Smooth muscle cell (in vitro differentiated cells): ENCODE results near the gene RAPGEF6. TPM values are rescaled to one million over a fixed set of nuclear protein-coding genes. Genes with fewer than 3 reads are reported as not detected.

Experiments used
- DNase-seq: peaks from one replicate; lab custom pipeline; 2025; ENCODE audit not compliant: unreplicated experiment; lab: John Stamatoyannopoulos, UW
- H2AFZ ChIP-seq: fragments of 200-600 bp; sonication (generic); 2 replicates; pipeline ENCODE4 v1.6.0; 2016; ENCODE audit warnings: antibody characterized with exemption, low read depth, mild to moderate bottlenecking
- H3F3A ChIP-seq: fragments of 200-600 bp; sonication (generic); 2 replicates; pipeline ENCODE4 v1.6.0; 2017; ENCODE audit warnings: antibody characterized with exemption, low read depth
- H3K27ac ChIP-seq: fragments of 200-600 bp; sonication (generic); 2 replicates; pipeline ENCODE4 v1.5.1; 2016; ENCODE audit warnings: low read depth, mild to moderate bottlenecking
- H3K27me3 ChIP-seq: fragments of 200-600 bp; sonication (generic); 2 replicates; pipeline ENCODE4 v1.6.1; 2016; ENCODE audit warnings: low read depth, mild to moderate bottlenecking
- H3K36me3 ChIP-seq: fragments of 200-600 bp; sonication (generic); 2 replicates; pipeline ENCODE4 v1.5.1; 2016; ENCODE audit warnings: low read depth
- H3K4me1 ChIP-seq: fragments of 200-600 bp; sonication (generic); 2 replicates; pipeline ENCODE4 v1.5.1; 2016; ENCODE audit warnings: low read depth
- H3K4me2 ChIP-seq: fragments of 200-600 bp; sonication (generic); 2 replicates; pipeline ENCODE4 v1.6.0; 2016; ENCODE audit warnings: mild to moderate bottlenecking
- H3K4me3 ChIP-seq: fragments of 200-600 bp; sonication (generic); 2 replicates; pipeline ENCODE4 v1.5.1; 2016; ENCODE audit warnings: mild to moderate bottlenecking
- H3K79me2 ChIP-seq: fragments of 200-600 bp; sonication (generic); 2 replicates; pipeline ENCODE4 v1.6.0; 2016; ENCODE audit warnings: low read depth, mild to moderate bottlenecking
- H3K9ac ChIP-seq: fragments of 200-600 bp; sonication (generic); 2 replicates; pipeline ENCODE4 v1.6.0; 2016; ENCODE audit warnings: low read depth
- H3K9me3 ChIP-seq: fragments of 200-600 bp; sonication (generic); replicated peaks from 2 replicates; pipeline ENCODE4 v1.5.1; 2016; ENCODE audit warnings: low read depth
- H4K20me1 ChIP-seq: fragments of 200-600 bp; sonication (generic); 2 replicates; pipeline ENCODE4 v1.6.0; 2016; ENCODE audit warnings: low read depth
- CTCF ChIP-seq: fragments of 200-600 bp; sonication (generic); IDR thresholded peaks from 2 replicates; pipeline ENCODE4 v1.5.1; 2017; ENCODE audit warnings: borderline replicate concordance, mild to moderate bottlenecking, antibody characterized with exemption; ENCODE audit not compliant: insufficient read depth, poor library complexity, severe bottlenecking
- WGBS: methylation state at CpG from one replicate; pipeline ENCODE4 v1.1.7; 2016; ENCODE audit warnings: low lambda C conversion rate; 5-methylcytosine and 5-hydroxymethylcytosine counted together
- polyA plus RNA-seq: library from polyadenylated mRNA; unstranded; fragments of >200 nt; fragmentation: Nextera tagmentation; extraction: Ambion mirVana; gene quantifications from 2 replicates; pipeline ENCODE4 v1.2.1, GENCODE V29; 2016
- total RNA-seq: library from RNA; depleted of rRNA; stranded (reverse); fragments of >200 nt; gene quantifications from 2 replicates; pipeline ENCODE4 v1.2.3, GENCODE V29; 2014

Gene RAPGEF6
- total and polyA plus RNA-seq, 2 experiments from 2014 or later: 1.9 to 13.3 TPM

GRCh38 chr5:131545845-131546244 lies 89.2 kb downstream of the RAPGEF6 start:
- no peak overlapping the region for H3K9ac ChIP-seq
- H3K27me3 ChIP-seq: no peaks in the 10 kb centered on the region
- H3K36me3 ChIP-seq: no peaks in the 10 kb centered on the region
- no peaks in the 10 kb centered on the region for H3F3A ChIP-seq
- TF ChIP-seq CTCF: no peak
- H3K9me3 ChIP-seq: no peaks in the 10 kb centered on the region
- H3K4me1 ChIP-seq: no peaks in the 10 kb centered on the region
- 74% methylated on average over 1 of the region's 1 CpG for WGBS
- H3K4me3 ChIP-seq: no peak overlapping the region
- peak overlapping the region; percentile 62 for H3K27ac ChIP-seq
- no peak overlapping the region for H2AFZ ChIP-seq
- no peak for DNase-seq
- H4K20me1 ChIP-seq: no peaks in the 10 kb centered on the region
- no peaks in the 10 kb centered on the region for H3K79me2 ChIP-seq
- peak overlapping the region; percentile 49 for H3K4me2 ChIP-seq

- no peaks in the 10 kb centered on the region for H3K27me3 ChIP-seq
- H3K9ac ChIP-seq: no peak overlapping the region
- H3K4me2 ChIP-seq: no peak overlapping the region
- H3K79me2 ChIP-seq: no peaks in the 10 kb centered on the region
- no peaks in the 10 kb centered on the region for H3K9me3 ChIP-seq
- H3K27ac ChIP-seq: no peak overlapping the region
- no peaks in the 10 kb centered on the region for H3K4me1 ChIP-seq
- no peaks in the 10 kb centered on the region for H3K36me3 ChIP-seq
- 97% methylated on average over 1 of the region's 1 CpG for WGBS
- no peak overlapping the region for H2AFZ ChIP-seq
- no peak for DNase-seq
- no peaks in the 10 kb centered on the region for H3F3A ChIP-seq
- no peaks in the 10 kb centered on the region for H4K20me1 ChIP-seq
- no peak overlapping the region for H3K4me3 ChIP-seq
- TF ChIP-seq CTCF: no peak
Measured at GRCh38 chr5:131542723-131543122, 92.3 kb downstream of the RAPGEF6 start.

- Histone ChIP-seq H3K27ac (no peak overlapping the region), H3K4me2 (no peak overlapping the region), H3K27me3 (no peaks in the 10 kb centered on the region), H4K20me1 (no peaks in the 10 kb centered on the region), H3K4me1 (no peaks in the 10 kb centered on the region), H3K4me3 (no peak overlapping the region), H3K9ac (no peak overlapping the region), H3K9me3 (no peaks in the 10 kb centered on the region), H2AFZ (no peak overlapping the region), H3K79me2 (no peaks in the 10 kb centered on the region), H3F3A (no peaks in the 10 kb centered on the region), H3K36me3 (no peaks in the 10 kb centered on the region)
- WGBS: 90% methylated on average over 1 of the region's 1 CpG
- no peak for DNase-seq
- TF ChIP-seq CTCF: no peak
Measured at GRCh38 chr5:131541762-131542161, 93.3 kb downstream of the RAPGEF6 start.

GRCh38 chr5:131541071-131541470 lies 94.0 kb downstream of the RAPGEF6 start:
- Histone ChIP-seq H3K9ac (no peak overlapping the region), H3K4me3 (no peak overlapping the region), H3K27ac (no peak overlapping the region), H3K27me3 (no peaks in the 10 kb centered on the region), H3K4me2 (no peak overlapping the region), H4K20me1 (no peaks in the 10 kb centered on the region), H3K79me2 (no peaks in the 10 kb centered on the region), H3F3A (no peaks in the 10 kb centered on the region), H3K36me3 (no peaks in the 10 kb centered on the region), H2AFZ (no peak overlapping the region), H3K4me1 (no peaks in the 10 kb centered on the region), H3K9me3 (no peaks in the 10 kb centered on the region)
- DNase-seq: no peak
- TF ChIP-seq CTCF: no peak
